Limb (tissue), 2 donors: Measurements from ENCODE around the gene RAB22A.

Experiments
- DNase-seq, 2 donors: peaks; one replicate each; pipeline ENCODE4 v3.0.0-alpha.2; 2016; ENCODE audit errors: extremely low spot score in 2 of 2

RAB22A gene

DNA sequence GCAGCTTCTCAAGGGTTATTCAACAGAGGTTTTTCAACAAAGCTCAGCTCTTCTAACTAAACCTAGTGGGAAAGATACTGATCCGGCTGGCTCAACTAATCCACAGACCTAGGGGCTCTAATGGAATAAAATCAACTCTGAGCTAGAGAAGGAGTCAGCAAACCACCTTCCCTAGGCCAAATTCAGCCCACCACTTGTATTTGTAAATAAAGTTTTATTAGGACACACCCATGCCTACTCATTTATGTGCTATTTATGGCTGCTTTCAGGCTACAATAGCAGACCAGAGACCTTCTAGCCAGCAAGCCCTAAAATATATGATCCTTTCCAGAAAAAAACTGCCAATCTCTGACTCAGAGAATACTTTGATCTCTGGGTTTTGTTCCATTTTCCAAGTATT, 6.0 kb upstream of the RAB22A start:
- no peak for DNase-seq

GRCh38 chr20:58305061-58305460, 4.5 kb upstream of the RAB22A start:
- DNase-seq: no peak

- no peak for DNase-seq
These were observed 2.9 kb upstream of the RAB22A start for GRCh38 chr20:58306421-58307261.

- no peak for DNase-seq
These were observed 2.2 kb upstream of the RAB22A start for GRCh38 chr20:58307270-58307669.

- no peak for DNase-seq
These were observed 1.2 kb upstream of the RAB22A start for GRCh38 chr20:58308290-58308679.

GRCh38 chr20:58308680-58309527, 611 bp upstream of the RAB22A start:
- peak; percentile 40 to 80 for DNase-seq

DNA sequence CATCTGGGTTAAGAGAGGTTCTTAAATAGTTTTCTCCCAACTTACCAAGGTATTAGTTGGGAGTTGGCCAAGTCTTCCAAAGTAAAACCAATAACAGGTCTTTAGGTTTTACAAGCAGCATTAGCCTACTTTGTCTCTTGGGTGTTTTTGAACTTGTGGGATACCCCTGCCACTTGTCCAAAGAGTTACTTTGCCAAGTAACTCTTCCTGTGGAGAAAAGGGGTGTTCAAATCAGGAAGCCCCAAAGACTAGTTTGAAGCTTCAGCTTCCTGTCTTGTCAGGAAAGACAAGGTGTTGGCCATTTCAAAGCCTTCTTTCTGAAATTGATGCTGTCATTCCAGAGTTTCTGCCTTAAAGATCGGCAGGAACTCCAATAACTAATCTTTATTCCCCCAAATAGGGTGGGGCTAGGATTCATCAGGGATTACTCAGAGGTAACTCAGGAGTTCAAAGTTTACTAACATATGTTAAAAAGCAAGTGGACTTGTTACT, 822 bp downstream of the RAB22A start:
- DNase-seq: no peak

DNA sequence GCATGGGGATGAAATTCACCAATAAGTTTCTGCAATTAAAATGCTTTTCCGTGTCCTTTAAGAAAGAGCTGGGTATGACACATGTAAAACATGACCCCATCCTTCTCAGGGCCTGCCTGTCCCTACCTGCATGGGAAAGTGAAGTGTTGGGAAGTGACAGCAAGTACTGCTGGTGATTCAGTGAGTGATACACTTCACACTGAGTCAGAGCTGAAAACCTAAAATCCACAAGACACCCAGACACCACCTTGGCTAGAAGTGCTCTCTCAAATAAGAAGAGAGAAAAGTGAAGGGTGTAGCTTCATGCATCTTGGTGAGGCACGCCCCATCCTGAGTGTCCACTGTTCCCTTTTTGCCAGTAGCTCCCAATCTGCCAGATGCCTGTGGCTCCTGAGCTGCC, 3.3 kb downstream of the RAB22A start:
- no peak for DNase-seq

DNA sequence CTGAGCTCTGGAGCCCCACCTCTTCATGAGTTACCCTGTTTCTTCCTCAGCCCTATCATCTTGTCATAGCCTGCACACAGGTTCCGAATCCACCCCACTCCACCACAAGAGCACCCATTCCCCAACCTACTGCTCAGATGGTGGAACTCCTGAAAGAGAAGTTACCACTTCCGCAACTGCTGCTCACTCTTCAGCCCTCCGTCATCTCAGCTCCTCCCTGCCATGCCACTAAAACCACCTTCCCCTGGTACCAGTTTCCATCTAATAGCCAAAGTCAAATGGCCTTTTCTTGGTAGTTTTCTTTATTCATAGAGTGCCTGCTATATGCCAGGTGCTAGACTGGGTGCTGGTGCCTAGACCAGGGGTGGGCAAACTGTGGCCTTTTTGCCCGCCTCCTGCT, 3.9 kb downstream of the RAB22A start:
- DNase-seq: no peak

DNA sequence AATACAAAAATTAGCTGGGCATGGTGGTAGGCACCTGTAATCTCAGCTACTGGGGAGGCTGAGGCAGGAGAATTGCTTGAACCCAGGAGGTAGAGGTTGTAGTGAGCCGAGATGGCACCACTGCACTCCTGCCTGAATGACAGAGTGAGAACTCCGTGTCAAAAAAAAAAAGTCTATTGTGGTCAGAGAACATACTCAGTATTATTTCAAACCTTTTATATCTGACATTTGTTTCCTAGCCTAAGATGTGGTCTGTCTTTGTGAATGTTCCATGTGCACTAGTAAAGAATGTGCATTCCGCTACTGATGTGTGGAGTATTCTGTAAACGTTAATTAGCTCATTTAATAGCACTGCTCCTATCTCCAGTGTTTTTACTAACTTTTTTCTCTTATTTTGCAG, 11.7 kb downstream of the RAB22A start:
- DNase-seq: no peak

DNA sequence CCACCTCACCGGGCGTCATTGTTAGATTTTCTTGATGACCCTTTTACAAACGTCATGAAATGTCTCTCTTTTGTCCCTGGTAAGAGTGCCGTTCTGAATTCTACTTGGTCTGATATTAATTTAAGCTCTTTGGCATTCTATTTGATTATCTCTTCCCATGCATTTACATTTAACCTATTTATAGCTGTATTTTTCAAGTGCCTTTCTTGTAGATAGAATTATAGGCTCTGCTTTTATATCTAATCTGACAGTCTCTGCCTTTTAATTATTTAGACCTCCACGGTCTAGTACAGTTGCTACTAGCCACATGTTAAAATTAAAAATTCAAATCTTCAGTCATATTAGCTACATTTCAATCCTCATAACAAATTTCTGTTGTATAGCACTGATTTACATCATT, 12.6 kb downstream of the RAB22A start:
- no peak for DNase-seq

DNA sequence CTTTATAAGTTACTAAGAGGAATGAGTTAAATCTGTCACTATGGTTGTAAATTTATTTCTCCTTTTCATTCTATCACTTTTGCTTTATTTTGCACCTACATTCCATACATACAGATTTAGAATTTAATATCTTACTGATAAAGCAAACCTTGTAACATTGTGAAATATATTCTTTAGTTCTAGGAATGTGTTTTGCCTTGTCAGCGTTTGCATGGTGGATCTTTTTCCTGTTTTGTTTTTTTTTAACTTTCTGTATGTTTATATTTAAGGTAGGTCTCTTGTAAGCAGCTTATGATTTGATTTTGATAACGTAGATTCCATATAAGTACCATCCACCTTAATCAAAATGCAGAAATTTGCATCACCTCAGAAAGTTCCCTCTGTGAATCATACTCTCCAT, 16.4 kb downstream of the RAB22A start:
- no peak for DNase-seq

- no peak for DNase-seq
These were observed 17.7 kb downstream of the RAB22A start for GRCh38 chr20:58327211-58327610.

DNA sequence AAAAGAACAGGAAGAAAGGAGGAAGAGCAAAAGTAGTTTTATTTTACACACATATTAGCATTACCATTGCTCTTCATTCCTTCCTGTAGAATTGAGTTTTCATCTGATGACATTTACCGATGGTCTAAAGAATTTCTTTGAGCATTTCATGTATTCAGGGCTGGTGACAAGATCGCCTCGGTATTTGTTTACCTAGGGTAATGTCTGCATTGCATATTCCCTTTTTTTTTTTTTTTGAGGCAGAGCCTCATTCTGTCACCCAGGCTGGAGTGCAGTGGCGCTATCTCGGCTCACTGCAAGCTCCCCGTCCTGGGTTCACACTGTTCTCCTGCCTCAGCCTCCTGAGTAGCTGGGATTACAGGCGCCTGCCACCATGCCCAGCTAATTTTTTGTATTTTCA, 19.3 kb downstream of the RAB22A start:
- DNase-seq: no peak

- DNase-seq: no peak
These were observed 20.2 kb downstream of the RAB22A start for GRCh38 chr20:58329711-58330110.

DNA sequence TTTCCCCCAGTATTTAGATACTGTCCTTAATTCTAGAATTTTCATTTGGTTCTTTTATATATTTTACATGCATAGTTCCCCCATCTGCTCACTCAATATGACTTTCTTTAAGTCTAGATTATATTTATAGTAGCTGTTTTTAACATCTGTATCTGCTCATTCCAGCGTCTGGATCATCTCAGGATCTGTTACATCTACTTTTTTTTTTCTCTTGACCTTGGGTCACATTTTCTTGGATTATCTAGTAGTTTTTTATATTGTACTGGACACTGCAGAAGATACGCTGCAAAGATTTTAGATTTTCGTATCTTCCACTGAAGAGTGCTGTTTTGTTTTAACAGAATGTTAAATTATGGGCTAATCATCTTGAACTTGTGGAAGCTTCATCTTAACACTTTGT, 20.7 kb downstream of the RAB22A start:
- no peak for DNase-seq

- DNase-seq: peak; percentile 66 to 67
These were observed 21.2 kb downstream of the RAB22A start for GRCh38 chr20:58330687-58331086.

- no peak for DNase-seq
These were observed 22.5 kb downstream of the RAB22A start for GRCh38 chr20:58331961-58332551.

DNA sequence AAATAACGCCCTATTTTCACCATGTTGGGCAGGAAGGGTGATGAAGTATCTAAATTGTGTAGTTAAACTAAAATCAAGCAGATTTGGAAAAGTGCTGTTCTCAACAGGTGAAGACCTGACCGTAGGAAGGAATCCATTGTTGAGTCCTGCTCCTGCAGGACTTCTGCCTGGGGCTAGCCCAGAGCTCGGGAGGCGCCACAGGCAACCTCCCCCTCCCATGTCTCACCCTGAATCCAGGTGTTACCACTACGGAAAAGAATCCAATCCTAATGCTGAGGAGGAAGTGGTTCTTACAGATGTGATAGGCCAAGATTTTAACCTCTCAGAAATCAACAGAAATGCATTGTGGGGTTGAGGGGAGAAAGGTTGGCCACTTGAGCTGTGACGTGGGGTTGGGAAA, 30.2 kb downstream of the RAB22A start:
- no peak for DNase-seq

DNA sequence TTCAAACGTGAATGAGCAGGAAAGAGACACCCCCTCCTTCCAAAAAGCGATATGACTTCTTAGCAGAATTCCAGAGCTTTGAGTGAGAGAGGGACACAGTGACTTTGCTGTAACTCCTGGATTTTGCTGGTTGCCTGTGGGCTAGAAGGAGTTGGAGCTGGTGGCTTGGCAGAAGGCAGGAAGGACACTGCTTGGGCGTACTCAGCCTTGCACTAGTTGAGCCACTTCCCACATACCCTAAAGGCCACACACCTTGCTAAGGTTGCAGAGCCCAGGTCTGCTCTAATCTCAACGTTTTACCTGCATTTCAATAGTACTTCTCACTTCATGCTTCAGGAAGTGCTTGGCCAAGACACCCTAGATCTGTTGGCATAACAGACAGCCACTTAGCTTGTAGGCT, 30.6 kb downstream of the RAB22A start:
- DNase-seq: no peak

- no peak for DNase-seq
These were observed 31.3 kb downstream of the RAB22A start for GRCh38 chr20:58340853-58341252.
